GM18870 (cell line): Measurements from ENCODE around the gene PTPRD.

Experiments
- ATAC-seq: cut with Tn5 transposase; IDR thresholded peaks from one replicate; pipeline ENCODE4 v1.9.1; 2021; ENCODE audit warnings: moderate library complexity; ENCODE audit not compliant: unreplicated experiment

The PTPRD gene

DNA sequence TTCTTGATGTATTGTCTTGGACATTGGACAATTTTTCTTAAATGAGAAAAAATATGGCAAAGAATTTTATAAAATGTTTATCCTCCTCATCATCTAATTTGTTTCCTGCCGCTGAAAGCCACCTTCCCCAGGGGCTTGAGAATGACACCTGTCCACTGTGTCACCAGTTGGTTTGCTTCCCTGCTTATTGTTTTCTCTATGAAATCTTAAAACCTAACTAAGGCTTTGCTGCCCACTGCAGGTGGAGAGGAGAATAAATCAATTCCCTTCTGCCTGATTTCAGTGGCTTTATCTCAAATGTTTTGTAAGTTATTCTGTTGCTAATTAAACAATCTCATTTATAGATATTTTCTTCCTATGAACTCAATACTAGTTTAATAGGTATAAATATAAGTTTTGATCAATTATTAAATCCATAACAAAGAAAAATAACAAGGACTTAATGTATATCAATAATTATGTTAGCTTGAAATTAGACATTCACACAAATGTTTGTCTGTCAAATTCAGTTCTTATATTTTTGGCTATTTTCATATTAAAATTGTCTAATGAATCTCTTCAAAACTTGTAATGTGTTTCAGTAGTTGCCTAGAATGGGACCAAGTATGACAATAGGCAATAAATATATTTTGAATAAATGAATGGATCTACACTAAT, 822.5 kb downstream of the PTPRD start:
- ATAC-seq, result peak; percentile 73

DNA sequence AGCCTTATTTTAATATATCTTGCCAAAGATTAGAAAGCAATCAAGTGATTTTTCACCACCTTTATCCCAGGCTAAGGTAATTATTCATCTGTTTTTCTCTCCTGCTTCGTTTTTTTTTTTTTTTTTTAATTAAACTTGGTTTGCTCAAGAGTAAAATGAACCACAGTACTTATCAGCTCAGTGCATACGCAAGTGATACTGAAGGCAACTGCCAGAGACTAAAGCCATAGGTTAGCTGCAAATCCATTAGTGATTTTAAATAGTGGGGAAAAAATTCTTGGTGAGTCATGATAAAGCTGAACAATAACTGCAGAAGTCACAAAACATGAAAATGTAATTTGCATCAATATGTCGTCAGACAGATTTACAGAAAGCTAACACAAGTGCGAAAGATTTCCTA, 829.1 kb downstream of the PTPRD start:
- no peak for ATAC-seq

DNA sequence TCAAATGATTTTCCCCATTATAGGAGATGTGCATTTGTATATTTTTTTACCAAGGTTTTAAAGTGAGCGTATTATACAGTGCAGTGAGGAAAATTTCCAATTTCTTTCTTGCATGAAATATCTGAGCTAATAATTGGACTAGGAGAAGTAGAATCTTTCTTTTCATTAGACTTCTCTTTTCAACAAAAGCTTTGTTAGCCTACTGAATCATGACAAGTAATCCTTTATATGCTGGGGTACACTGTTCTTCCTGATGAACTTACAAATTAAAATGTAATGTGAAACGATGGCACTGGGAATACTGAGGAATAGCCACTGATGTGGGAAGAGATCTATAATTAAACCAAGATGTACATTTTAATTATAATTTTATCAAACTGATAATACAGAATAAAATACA, 829.6 kb downstream of the PTPRD start:
- ATAC-seq, result no peak

DNA sequence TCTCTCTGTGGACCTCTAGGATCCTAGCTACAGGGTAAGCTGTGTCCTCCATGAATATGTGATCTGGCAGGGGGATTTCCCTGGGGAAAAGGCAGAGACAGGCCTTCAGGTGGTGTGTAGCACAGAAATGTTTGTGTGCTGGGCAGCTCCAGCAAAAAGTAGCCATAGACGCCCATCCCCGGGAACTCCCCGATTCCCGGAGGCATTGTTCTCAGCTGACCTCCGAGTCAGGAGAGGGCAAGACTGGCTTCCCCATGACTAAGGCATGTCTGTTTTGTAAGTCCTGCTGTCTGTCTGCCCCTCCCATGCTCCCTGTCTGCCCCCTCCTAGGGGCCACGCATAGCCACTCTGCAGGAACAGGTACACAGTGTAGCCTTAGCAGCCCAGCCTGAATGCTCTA, 834.5 kb downstream of the PTPRD start:
- ATAC-seq, result no peak

DNA sequence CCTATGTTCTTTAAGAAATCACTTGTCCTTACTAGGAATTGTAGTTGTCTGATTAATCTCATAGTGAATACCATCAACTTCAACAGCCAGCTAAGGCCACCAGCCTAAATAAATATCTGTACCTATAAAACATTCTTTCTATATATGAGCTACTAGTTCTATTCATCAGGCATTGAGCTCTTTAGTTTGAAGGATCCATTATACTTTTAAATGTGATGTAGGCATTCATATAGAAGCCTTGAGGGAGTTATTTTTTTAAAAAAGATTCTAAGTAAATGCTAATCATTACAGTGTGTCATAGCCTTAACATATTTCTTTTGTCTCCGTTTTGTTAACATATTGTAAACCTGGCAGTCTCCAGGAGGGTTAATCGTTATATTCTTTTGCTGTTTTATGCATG, 838.3 kb downstream of the PTPRD start:
- no peak for ATAC-seq

DNA sequence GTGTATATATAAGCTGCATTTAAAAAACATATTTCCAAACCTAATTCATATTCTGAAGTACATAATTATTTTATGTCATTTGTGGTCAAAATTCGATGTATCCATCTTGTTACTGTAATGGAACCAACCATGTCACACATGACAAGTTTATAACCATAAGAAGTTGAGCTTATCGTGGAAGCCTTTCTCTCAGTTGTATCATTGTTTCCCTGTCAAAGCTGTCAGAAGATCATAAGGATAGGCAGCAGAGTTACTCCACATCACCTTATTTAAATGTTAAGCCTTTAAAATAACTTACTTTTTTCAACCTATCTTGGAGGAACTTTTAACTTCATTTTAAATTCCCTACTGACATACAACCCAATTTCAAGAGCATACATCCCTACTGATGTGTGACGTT, 841.5 kb downstream of the PTPRD start:
- no peak for ATAC-seq

DNA sequence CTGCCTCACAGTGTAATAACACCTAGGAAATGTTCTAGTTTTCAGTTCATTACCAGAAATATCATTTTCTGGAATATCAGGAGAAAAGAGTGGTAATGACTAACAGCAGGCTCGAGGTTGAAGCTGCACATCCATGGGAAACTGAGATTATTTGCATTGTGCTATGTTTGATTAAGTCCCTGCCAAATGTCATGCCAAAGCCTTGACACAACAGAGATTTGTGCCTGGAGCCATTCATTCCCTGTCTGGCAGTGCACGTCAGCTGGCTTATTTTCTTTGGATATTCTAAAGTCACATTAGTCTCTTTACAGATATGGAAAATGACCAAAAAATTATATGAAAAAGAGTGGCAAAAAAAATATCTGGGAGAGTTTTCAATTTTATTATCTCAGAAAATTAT, 848.0 kb downstream of the PTPRD start:
- ATAC-seq, result no peak

DNA sequence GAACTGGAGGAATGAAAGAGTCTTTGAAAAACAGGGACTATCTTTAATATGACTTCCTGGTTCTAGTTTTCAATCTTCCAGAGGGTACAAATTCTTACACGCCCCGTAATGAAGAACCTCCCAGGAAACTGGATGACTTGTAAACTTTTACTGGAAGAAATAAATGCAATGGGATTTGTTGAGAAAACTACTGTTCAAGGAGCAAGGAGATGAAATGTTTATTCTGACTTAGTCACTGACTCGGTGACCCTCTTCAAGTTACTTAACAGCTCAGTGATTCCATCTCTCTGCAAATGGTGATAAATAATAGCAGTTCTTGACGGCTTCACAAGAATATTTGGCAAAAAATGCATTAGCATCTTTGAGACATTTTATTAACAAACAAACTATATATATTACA, 858.6 kb downstream of the PTPRD start:
- ATAC-seq, result no peak

DNA sequence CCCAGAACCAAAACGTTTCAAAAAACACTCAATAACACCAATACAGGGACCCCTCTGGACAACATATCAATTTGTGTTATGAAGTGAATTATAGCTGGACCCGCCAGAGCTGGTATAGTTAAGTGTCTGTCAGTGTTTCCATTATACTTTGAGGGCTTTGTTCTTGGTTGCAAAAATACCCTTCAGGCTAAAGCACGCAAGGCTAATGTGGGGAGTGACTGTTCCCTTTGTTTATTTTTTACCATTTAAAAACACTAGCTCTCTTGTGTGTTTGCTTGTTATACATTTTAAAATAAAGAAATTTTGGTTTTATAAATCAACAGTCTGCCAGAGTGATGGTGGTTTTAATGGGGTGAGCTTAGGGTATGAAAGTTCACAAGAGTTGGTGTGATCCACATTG, 859.5 kb downstream of the PTPRD start:
- ATAC-seq, result no peak

DNA sequence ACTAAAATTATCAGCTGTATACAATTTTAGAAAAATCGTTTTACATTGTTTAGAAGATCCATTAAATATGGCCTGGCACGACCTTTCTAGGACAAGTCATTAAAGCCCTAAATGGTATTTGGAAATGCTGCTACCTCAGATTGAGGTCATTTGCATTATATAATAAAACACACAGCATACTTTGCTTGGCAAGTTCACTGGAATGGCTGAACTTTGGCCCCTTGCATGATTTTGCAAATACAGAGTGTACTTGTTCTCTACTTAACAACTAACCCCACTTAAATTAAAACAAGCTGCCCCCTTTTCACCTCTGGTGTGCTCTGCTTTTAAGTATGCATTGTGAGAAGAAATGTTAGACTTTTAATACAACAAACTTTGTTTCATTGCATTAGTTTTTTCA, 860.1 kb downstream of the PTPRD start:
- no peak for ATAC-seq

DNA sequence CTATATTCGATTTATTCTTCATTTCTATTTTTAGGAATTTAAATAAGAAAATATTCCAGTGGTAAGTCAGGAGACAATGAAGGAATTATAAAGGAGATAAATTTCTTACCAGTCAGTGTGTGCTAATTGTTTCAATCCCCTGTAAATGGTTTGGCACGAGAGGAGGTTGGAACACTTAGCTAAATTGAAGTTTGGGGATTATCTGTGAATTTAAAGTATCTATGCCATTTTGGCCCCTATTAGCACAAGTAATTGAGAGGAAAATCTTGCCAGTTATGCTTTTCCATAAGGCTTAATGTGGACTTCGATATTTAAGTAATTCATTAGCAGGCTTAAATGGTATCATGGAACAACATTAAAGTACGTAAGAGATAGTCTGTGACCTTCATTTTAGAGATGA, 860.8 kb downstream of the PTPRD start:
- no peak for ATAC-seq

DNA sequence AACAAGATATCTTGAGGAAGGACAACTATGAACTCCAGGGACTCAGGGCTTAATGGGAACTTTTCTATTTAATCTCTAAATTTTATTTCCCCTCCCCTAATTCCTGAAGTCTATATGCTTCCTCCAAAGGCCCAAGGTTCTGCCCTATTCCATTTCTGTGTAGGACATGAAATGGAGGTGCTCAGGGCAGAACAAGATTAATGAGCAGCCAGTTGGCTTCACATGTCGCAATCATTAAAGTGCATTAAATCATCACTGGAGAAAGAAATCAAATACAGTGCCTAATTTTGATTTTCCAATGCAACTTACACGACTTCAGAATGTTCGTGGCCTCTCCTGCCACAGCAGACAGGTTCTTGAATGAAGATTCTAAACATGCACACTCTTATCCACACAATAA, 862.1 kb downstream of the PTPRD start:
- no peak for ATAC-seq

DNA sequence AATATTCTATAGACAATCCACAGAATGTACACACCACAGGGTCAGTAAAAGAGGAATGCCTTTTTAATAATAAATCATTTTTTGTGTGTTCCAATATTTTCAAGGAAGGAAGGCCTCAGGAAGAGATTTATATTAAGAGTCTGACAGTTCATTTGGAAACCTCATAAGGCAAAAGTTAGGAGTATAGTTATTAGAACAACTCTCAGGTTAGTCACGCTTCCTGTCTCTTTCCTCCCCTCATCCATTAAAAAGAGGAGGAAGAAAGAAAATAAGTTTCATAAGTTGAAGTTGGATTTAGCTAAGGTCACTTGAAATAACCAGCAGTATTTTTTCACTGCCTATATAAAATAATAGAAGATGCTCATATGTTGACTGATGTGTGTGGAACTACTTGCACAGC, 863.2 kb downstream of the PTPRD start:
- no peak for ATAC-seq

DNA sequence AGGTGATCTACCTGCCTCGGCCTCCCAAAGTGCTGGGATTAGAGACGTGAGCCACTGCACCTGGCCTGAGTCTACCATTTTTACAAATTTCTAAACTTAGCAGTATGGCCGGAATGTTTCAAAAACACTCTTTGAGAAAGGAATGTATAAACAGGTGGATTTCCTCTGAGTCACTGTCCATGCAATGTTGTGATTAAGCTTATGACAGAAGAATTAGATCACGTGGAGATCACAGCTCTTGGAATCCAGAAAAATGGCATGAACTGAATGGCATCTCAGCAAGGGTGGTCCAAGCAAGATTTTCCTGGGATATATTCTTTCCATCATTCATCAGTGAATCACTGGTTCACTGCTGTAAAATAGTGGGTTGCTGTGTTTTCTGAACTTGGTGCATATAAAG, 865.0 kb downstream of the PTPRD start:
- ATAC-seq, result no peak

DNA sequence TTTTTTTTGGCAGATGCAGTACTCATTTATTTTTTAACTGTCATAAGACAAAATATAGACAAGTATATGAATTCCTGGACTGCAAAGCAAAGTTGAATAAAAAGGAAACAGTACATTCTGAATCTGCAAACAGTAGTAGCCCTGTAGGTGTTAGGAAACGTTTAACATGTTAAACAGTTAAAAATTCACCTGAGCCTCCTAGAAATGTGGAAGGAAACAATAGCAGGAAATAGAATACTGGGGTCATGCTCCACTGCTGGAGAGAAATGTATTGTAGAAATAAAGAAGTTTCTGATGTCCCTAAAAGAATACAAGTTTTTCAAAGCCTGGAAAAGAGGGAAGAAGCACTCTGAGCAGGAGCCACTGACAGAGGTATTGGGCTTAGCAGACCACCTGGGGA, 866.0 kb downstream of the PTPRD start:
- ATAC-seq, result no peak

DNA sequence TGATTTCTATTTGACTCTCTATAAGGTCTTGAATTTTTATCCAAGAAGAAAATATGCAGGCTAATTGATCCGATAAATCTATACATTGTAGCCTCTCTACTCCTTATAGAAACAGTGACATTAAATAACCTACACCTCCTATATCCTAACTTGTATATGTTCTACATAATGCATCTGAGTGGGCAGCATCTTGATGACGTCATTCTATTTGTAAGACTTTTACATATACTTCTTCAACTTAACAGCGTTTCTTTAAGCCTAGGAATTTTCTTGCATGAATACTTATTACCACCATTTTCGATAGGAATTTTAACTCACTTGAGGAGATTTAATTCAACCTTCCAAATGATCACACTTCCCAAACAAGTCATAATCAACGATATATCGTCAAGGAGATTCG, 869.0 kb downstream of the PTPRD start:
- ATAC-seq, result no peak

DNA sequence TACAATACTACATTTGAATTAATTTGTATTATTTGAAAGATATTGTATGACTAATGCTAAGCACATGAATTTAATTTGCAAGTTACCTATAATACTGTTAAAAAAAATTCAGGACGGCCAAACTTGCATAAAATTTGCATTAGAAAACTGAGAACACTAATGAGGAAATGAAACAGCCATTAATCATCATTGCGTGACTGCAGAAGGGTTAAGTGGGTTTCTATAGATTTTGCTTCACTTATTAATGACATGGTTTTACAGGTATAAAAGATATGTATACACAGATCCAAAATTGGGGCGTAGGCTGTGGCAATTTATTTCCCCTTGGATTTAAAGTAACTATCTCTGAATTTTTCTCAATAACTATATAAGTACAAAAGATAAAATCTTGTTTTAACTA, 882.6 kb downstream of the PTPRD start:
- peak; percentile 62 for ATAC-seq

DNA sequence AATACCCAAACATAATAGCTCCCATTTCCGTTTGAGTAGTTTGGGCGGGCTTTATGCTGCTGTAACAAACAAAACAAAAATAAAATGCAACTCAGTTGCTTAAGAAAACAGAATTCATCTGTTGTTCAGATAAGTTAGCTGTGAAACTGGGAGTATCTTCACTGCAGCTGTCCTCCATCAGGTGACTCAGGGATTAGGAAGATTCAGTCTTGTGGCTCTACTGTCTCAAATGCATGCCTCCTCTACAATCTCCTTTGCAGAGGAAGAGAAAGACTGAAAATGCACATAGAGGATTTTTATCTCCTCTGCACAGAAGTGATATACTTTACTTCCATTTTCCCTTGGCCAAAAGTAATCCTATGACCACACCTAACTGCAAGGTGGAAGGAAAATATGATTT, 883.7 kb downstream of the PTPRD start:
- no peak for ATAC-seq

DNA sequence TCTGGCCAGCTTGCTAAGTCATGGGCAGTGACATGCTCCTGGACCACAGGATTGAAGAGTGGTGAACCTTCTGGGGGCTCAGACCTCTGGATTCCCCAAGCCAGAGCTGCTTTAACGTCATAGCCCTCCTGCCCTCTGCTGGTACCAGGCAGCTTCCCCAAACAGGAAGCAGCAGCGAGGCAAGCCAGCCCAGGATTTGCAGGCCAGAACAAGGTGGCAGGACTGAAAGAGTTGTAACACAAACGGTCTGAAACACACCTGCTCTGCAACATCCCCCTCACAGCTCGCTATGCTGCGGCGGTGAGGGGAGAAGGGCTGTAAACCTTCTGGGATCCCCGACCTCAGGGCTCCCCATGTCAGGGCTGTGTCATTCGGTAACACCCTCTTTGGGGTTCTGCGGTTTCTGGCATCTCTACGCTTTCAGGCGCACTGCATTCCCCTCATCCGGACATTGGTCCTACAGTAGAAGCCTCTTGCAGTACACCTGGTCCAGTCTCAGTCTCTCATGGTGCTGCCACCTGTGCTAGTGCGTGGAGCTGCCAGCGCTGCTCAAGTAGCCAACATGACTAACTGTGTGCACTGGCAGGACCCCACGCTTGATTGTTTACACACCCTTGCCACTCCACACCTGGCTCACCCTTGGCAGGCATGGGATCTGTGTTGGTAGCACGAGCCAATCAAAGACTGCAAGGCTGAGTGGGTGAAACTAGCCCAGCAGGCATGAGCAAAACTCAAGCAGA, 893.3 kb downstream of the PTPRD start:
- no peak for ATAC-seq

DNA sequence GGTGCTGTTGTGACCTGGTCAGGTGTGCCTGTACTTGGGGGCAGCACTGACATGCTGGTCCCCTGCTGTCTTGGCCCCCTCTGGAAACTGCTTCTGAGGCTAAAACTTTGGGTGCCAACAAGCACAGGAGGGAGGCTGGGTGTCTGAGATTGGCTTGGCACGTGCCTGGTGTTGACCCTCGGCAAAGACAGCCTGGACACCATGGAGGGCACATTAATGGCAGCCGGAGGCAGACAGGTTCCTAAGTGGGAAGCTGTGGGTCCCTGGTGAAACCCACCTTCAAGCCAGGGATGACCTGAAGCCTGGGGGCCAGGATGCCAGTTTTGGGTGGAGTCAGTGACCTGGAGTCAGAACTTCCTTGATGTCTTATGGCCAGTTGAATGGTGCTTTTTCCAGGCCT, 894.1 kb downstream of the PTPRD start:
- ATAC-seq, result no peak

DNA sequence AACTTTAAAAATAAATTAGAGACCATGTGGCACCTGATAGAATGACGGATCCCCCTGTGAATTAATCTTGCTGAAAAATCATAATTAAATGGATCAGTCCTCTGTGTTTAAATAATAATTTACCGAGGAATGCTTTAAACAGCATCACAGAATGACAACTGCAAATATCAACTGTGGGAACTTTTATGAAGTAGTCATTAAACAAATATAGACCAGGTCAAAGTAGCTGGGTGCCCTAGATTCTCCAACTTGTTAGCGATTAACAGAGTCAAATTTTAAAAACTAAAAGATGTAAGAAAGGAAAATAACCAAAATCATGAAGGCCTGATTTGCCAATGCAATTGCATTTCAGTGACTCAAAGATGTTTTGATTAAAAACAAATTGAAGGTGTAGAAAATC, 933.4 kb downstream of the PTPRD start:
- ATAC-seq, result no peak

DNA sequence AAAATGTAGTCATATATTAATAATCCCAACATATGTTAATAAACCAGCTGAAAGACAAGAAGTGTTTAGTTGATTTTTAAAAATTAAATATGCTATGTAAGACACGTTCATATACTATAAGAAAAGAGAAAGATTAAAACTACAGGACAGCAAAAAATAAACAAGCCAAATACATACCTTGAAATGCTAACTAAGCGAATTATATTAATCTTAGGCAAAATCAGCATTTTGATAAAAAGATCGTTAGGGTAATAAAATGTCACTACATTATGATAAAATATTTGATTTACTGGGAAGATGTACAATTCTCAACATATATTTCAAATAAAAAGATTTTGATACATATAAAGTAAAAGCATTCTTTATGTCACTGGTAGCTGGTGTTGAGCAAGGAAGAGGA, 938.3 kb downstream of the PTPRD start:
- ATAC-seq, result no peak

DNA sequence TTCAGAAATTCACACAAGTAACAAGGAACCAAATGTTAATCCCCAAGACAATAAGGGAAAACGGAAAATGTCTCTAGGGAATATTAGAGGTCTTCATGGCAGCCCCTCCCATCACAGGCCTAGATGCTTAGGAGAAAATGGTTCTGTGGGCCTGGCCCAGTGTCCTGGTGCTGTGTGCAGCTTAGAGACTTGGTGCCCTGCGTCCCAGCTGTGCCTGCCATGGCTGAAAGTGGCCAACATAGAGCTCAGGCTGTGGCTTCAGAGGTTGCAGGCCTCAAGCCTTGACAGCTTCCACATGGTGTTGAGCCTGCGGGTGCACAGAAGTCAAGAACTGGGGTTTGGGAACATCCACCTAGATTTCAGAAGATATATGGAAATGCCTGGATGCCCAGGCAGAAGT, 942.3 kb downstream of the PTPRD start:
- no peak for ATAC-seq
